HCT116 (cell line): ENCODE data around the gene ZMYND10. TPM values are rescaled to one million over a fixed set of nuclear protein-coding genes. Genes with fewer than 3 reads are reported as not detected.

Source experiments
- ATAC-seq: fragments of 200-7000 bp; cut with Tn5 transposase; 2 replicates; pipeline ENCODE4 v1.9.1; 2020; ENCODE audit warnings: mild to moderate bottlenecking, moderate library complexity
- BruUV-seq: library from RNA; stranded (reverse); fragments of 400-500 nt; replicated peaks from 2 replicates; lab custom pipeline; 2021; lab: Mats Ljungman, UMichigan
- CTCF ChIA-PET: fragments of 300-600 bp; sonication (Branson Sonifier 250); formaldehyde crosslinking; loops from one replicate; lab custom pipeline; 2021; ENCODE audit warnings: antibody characterized with exemption; lab: Charles Lee
- POLR2A ChIA-PET: fragments of 300-600, 350-600 bp; sonication (Branson Sonifier 250); formaldehyde crosslinking; loops from one replicate; lab custom pipeline; 2021; ENCODE audit warnings: antibody characterized with exemption; lab: Charles Lee
- RAD21 ChIA-PET, 2 experiments: fragments of 300-600 bp; sonication (Branson Sonifier 250); formaldehyde crosslinking; loops; one replicate each; lab custom pipeline; 2023; ENCODE audit warnings: low total read pairs in 2 of 2; ENCODE audit not compliant: uncharacterized antibody in 2 of 2, unreplicated experiment in 2 of 2, low non-redundant PET in 1 of 2; lab: Charles Lee
- DNase-seq: peaks from one replicate; pipeline ENCODE4 v3.0.0-alpha.2; 2010; ENCODE audit warnings: low read depth, low spot score
- H2AFZ ChIP-seq: fragments of 200-600 bp; shearing (Covaris generic), sonication (generic); 2 replicates; pipeline ENCODE4 v1.6.1; 2017; ENCODE audit warnings: low read depth, mixed run types, mixed read lengths, antibody characterized with exemption, low read length; ENCODE audit not compliant: poor library complexity, severe bottlenecking
- H3K27ac ChIP-seq: 2 replicates; pipeline ENCODE4 v1.5.1; 2012; ENCODE audit warnings: low read depth, low read length
- H3K27me3 ChIP-seq: fragments of 200-600 bp; sonication (generic); 2 replicates; pipeline ENCODE4 v1.6.1; 2016; ENCODE audit warnings: mixed run types, low read length, mixed read lengths; ENCODE audit not compliant: insufficient read depth
- H3K36me3 ChIP-seq, 2 experiments: fragments of 200-500 bp in 1 of 2; fragments of 200-600 bp in 1 of 2; sonication (Bioruptor generic) in 1 of 2; sonication (generic) in 1 of 2; 2 replicates each; pipeline versions ENCODE4 v1.5.1 to v1.6.1; 2014 to 2016; ENCODE audit warnings: low read length in 2 of 2, inconsistent platforms in 1 of 2, mixed read lengths in 1 of 2, mixed run types in 1 of 2; ENCODE audit not compliant: insufficient read depth in 2 of 2, control insufficient read depth in 1 of 2
- H3K4me1 ChIP-seq, 2 experiments: fragments of 200-600 bp in 1 of 2; sonication (generic) in 1 of 2; 2 replicates each; pipeline versions ENCODE4 v1.5.1 to v1.6.1; 2012 to 2017; ENCODE audit warnings: low read length in 2 of 2, inconsistent platforms in 1 of 2, mild to moderate bottlenecking in 1 of 2, mixed read lengths in 1 of 2, mixed run types in 1 of 2, moderate library complexity in 1 of 2; ENCODE audit not compliant: insufficient read depth in 2 of 2, control insufficient read depth in 1 of 2
- H3K4me2 ChIP-seq: fragments of 200-600 bp; sonication (generic); 2 replicates; pipeline ENCODE4 v1.6.1; 2017; ENCODE audit warnings: mixed run types, low read length, mixed read lengths
- H3K4me3 ChIP-seq, 2 experiments: fragments of 200-600 bp in 1 of 2; sonication (generic) in 1 of 2; replicated peaks in 1 of 2; 2 replicates each; pipeline ENCODE4 v1.5.1; 2011 to 2016; ENCODE audit warnings: low read length in 2 of 2, control low read depth in 1 of 2, low read depth in 1 of 2, mild to moderate bottlenecking in 1 of 2, mixed read lengths in 1 of 2, mixed run types in 1 of 2
- H3K79me2 ChIP-seq: fragments of 200-600 bp; sonication (generic); 2 replicates; pipeline ENCODE4 v1.6.1; 2017; ENCODE audit warnings: mild to moderate bottlenecking, mixed run types, low read length, moderate library complexity, mixed read lengths; ENCODE audit not compliant: insufficient read depth
- H3K9ac ChIP-seq: fragments of 200-600 bp; sonication (generic); 2 replicates; pipeline ENCODE4 v1.6.1; 2016; ENCODE audit warnings: low read length, mixed read lengths
- H3K9me2 ChIP-seq: fragments of 200-600 bp; sonication (generic), shearing (Covaris generic); 2 replicates; pipeline ENCODE4 v1.6.1; 2017; ENCODE audit warnings: mixed run types, mild to moderate bottlenecking, moderate library complexity; ENCODE audit not compliant: insufficient read depth
- H3K9me3 ChIP-seq, 2 experiments: fragments of 200-500 bp in 1 of 2; fragments of 200-600 bp in 1 of 2; sonication (Bioruptor generic) in 1 of 2; sonication (generic) in 1 of 2; 2 replicates each; pipeline ENCODE4 v1.6.1; 2014 to 2017; ENCODE audit warnings: low read length in 2 of 2, mixed read lengths in 2 of 2, inconsistent platforms in 1 of 2, low read depth in 1 of 2, mild to moderate bottlenecking in 1 of 2, mixed run types in 1 of 2, moderate library complexity in 1 of 2; ENCODE audit not compliant: control insufficient read depth in 1 of 2, insufficient read depth in 1 of 2
- H4K20me1 ChIP-seq: fragments of 200-600 bp; sonication (generic), shearing (Covaris generic); 2 replicates; pipeline ENCODE4 v1.6.1; 2017; ENCODE audit warnings: mixed run types, mild to moderate bottlenecking, moderate library complexity; ENCODE audit not compliant: insufficient read depth
- ATF3 ChIP-seq: IDR thresholded peaks from 2 replicates; pipeline ENCODE4 v1.6.1; 2012
- CBX3 ChIP-seq: IDR thresholded peaks from 2 replicates; pipeline ENCODE4 v1.6.1; 2012; ENCODE audit warnings: low read depth
- CEBPB ChIP-seq: IDR thresholded peaks from 2 replicates; pipeline ENCODE4 v1.6.1; 2012; ENCODE audit warnings: low read depth
- EGR1 ChIP-seq: IDR thresholded peaks from 2 replicates; pipeline ENCODE4 v1.6.1; 2012; ENCODE audit warnings: low read depth
- ELF1 ChIP-seq: IDR thresholded peaks from 2 replicates; pipeline ENCODE4 v1.6.1; 2012; ENCODE audit warnings: low read depth, borderline replicate concordance
- EZH2 ChIP-seq: fragments of 200-600 bp; sonication (generic); IDR thresholded peaks from 2 replicates; pipeline ENCODE4 v1.6.1; 2017; ENCODE audit warnings: antibody characterized with exemption, mixed run types
- EZH2phosphoT487 ChIP-seq: fragments of 200-600 bp; IDR thresholded peaks from 2 replicates; pipeline ENCODE4 v1.6.1; 2018; ENCODE audit warnings: antibody characterized with exemption, borderline replicate concordance
- FOSL1 ChIP-seq: IDR thresholded peaks from 2 replicates; pipeline ENCODE4 v1.6.1; 2012; ENCODE audit warnings: low read depth
- JUND ChIP-seq: IDR thresholded peaks from 2 replicates; pipeline ENCODE4 v1.6.1; 2012
- RAD21 ChIP-seq: IDR thresholded peaks from 2 replicates; pipeline ENCODE4 v1.6.1; 2012; ENCODE audit warnings: low read depth, mild to moderate bottlenecking
- REST ChIP-seq: IDR thresholded peaks from 2 replicates; pipeline ENCODE4 v1.6.1; 2012; ENCODE audit warnings: low read depth
- SIN3A ChIP-seq: IDR thresholded peaks from 2 replicates; pipeline ENCODE4 v1.6.1; 2012; ENCODE audit warnings: low read depth
- SP1 ChIP-seq: IDR thresholded peaks from 2 replicates; pipeline ENCODE4 v1.6.1; 2012; ENCODE audit warnings: low read depth
- SRF ChIP-seq: IDR thresholded peaks from 2 replicates; pipeline ENCODE4 v1.6.1; 2012; ENCODE audit warnings: low read depth
- TCF7L2 ChIP-seq: IDR thresholded peaks from 2 replicates; pipeline ENCODE4 v1.7.0; 2011; ENCODE audit warnings: borderline replicate concordance, inconsistent platforms; ENCODE audit not compliant: insufficient read depth, insufficient read length; ENCODE audit errors: extremely low read depth
- ZBTB33 ChIP-seq: IDR thresholded peaks from 2 replicates; pipeline ENCODE4 v1.6.1; 2011; ENCODE audit warnings: mild to moderate bottlenecking, low read length, moderate library complexity; ENCODE audit not compliant: insufficient replicate concordance; ENCODE audit errors: extremely low read depth
- ZFX ChIP-seq: fragments of 450-650 bp; IDR thresholded peaks from 2 replicates; pipeline ENCODE4 v1.6.1; 2017
- ZNF274 ChIP-seq: fragments of 200-500 bp; sonication (Bioruptor generic); IDR thresholded peaks from 2 replicates; pipeline ENCODE4 v1.6.1; 2014; ENCODE audit warnings: mild to moderate bottlenecking, low read depth, low read length, inconsistent platforms
- intact Hi-C: fragments of 100-400 bp; cut with micrococcal nuclease; formaldehyde crosslinking; loops from 2 replicates; pipeline ENCODE4 v1.10.0; 2022
- total RNA-seq: library from RNA; stranded (reverse); gene quantifications from one replicate; pipeline ENCODE4 v1.2.1, GENCODE V29; 2021; ENCODE audit not compliant: unreplicated experiment

ZMYND10 gene
- total RNA-seq, 1 experiment from 2014 or later = 3.3 TPM

- H3K4me2 ChIP-seq = peak overlapping the region; percentile 17; the same call in 1 of the 2 replicates
- H3K4me1 ChIP-seq = peaks cover 25 to 49% of the 10 kb centered on the region in 2 experiments
- H3K27me3 ChIP-seq = no peaks in the 10 kb centered on the region
- H3K9ac ChIP-seq = 0 out of 2 replicates have a peak overlapping the region, but pooled peaks have one; percentile 19
- no peaks in the 10 kb centered on the region for H3K9me3 ChIP-seq
- H3K79me2 ChIP-seq = no peaks in the 10 kb centered on the region
- no peaks in the 10 kb centered on the region for H3K9me2 ChIP-seq
- intact Hi-C loops = no loop called here
- no peak overlapping the region for H3K4me3 ChIP-seq
- no TSS peak for BruUV-seq
- POLR2A ChIA-PET = no interaction called here
- no peak for ATAC-seq
- TF ChIP-seq ZNF274 (no peak), SP1 (no peak), TCF7L2 (no peak), ATF3 (no peak), EGR1 (no peak), EZH2phosphoT487 (no peak), SIN3A (no peak), CEBPB (no peak), JUND (no peak), ZBTB33 (no peak), RAD21 (no peak), SRF (no peak), ZFX (no peak), EZH2 (no peak), ELF1 (no peak), REST (no peak), CBX3 (no peak), FOSL1 (no peak)
- no peak for DNase-seq
- RAD21 ChIA-PET = no interaction called here
- no peak overlapping the region for H2AFZ ChIP-seq
- H4K20me1 ChIP-seq = no peaks in the 10 kb centered on the region
- H3K36me3 ChIP-seq = no peaks in the 10 kb centered on the region
- no peak overlapping the region for H3K27ac ChIP-seq
- CTCF ChIA-PET = no interaction called here
Observed at GRCh38 chr3:50304601-50305000, 40.9 kb downstream of the ZMYND10 start.
